ENCODE data around the gene TUBB3.
"Not testable (repeated sequence)": the region's sequence is repeated elsewhere in the genome, so short reads cannot be mapped to it uniquely, and the experiment has no call there.

Gene TUBB3

GRCh38 chr16:89919535-89920406 lies 3.4 kb upstream of the TUBB3 start:
- no peak for DNase-seq

- no peak for DNase-seq
Measured at GRCh38 chr16:89920723-89921122, 2.4 kb upstream of the TUBB3 start.

GRCh38 chr16:89921131-89921701 lies 1.9 kb upstream of the TUBB3 start:
- DNase-seq = no peak

GRCh38 chr16:89921702-89922476 lies 1.3 kb upstream of the TUBB3 start:
- no peak for DNase-seq

- DNase-seq = peak in 1 of 2 donors; percentile 28
Measured at GRCh38 chr16:89922477-89922883, 662 bp upstream of the TUBB3 start.

- DNase-seq = no peak
Measured at GRCh38 chr16:89923640-89924296, 626 bp downstream of the TUBB3 start.

- peak; percentile 34 to 41 for DNase-seq
Measured at GRCh38 chr16:89924297-89924924, 1.3 kb downstream of the TUBB3 start.

- no peak for DNase-seq
Measured at GRCh38 chr16:89924925-89925307, 1.8 kb downstream of the TUBB3 start.

GRCh38 chr16:89925596-89926079 lies 2.5 kb downstream of the TUBB3 start:
- no peak for DNase-seq

GRCh38 chr16:89931305-89931896 lies 8.3 kb downstream of the TUBB3 start:
- DNase-seq = no peak

GRCh38 chr16:89931964-89932363 lies 8.8 kb downstream of the TUBB3 start:
- DNase-seq = no peak

- not testable (repeated sequence) for DNase-seq
Measured at GRCh38 chr16:89934019-89934418, 10.9 kb downstream of the TUBB3 start.

GRCh38 chr16:89934611-89935553 lies 11.7 kb downstream of the TUBB3 start:
- no peak for DNase-seq

- not testable (repeated sequence) for DNase-seq
Measured at GRCh38 chr16:89935620-89936019, 12.5 kb downstream of the TUBB3 start.

GRCh38 chr16:89936034-89936433 lies 12.9 kb downstream of the TUBB3 start:
- no peak for DNase-seq

- no peak for DNase-seq
Measured at GRCh38 chr16:89936508-89936907, 13.4 kb downstream of the TUBB3 start.

- DNase-seq = no peak
Measured at GRCh38 chr16:89936981-89937380, 13.8 kb downstream of the TUBB3 start.

GRCh38 chr16:89938175-89938885 lies 15.2 kb downstream of the TUBB3 start:
- DNase-seq = no peak

- no peak for DNase-seq
Measured at GRCh38 chr16:89944773-89945172, 21.6 kb downstream of the TUBB3 start.

- no peak for DNase-seq
Measured at GRCh38 chr16:89945654-89946053, 22.5 kb downstream of the TUBB3 start.

Data from CD4-positive, alpha-beta T cell treated with Interleukin-1 beta for 1 hour (primary cell).